Activated CD4-positive, alpha-beta T cell treated with anti-CD3 and anti-CD28 coated beads for 36 hours (primary cell): ENCODE data around the gene AP4E1. TPM values are rescaled to one million over a fixed set of nuclear protein-coding genes. Genes with fewer than 3 reads are reported as not detected.
A peak's percentile ranks its signal among the peaks of the same experiment; 100 is the strongest.
"Not testable (repeated sequence)": the region's sequence is repeated elsewhere in the genome, so short reads cannot be mapped to it uniquely, and the experiment has no call there.

Source experiments
- ATAC-seq: fragments of 200-7000 bp; cut with Tn5 transposase; one replicate; pipeline ENCODE4 v1.10.0; 2021; ENCODE audit warnings: mild to moderate bottlenecking, moderate library complexity
- CTCF ChIA-PET: fragments of 350-600 bp; sonication (Branson Sonifier 250); formaldehyde crosslinking; loops from one replicate; lab custom pipeline; 2021; ENCODE audit warnings: antibody characterized with exemption; lab: Charles Lee
- POLR2A ChIA-PET: fragments of 350-600 bp; sonication (Branson Sonifier 250); formaldehyde crosslinking; loops from one replicate; lab custom pipeline; 2021; ENCODE audit warnings: antibody characterized with exemption, inconsistent platforms; lab: Charles Lee
- DNase-seq: peaks from one replicate; pipeline ENCODE4 v3.0.0-alpha.2; 2020
- H3K27ac Mint-ChIP-seq: one replicate; pipeline ENCODE4 v1.8.0; 2021; ENCODE audit warnings: mixed read lengths
- H3K27me3 Mint-ChIP-seq: one replicate; pipeline ENCODE4 v1.8.0; 2021; ENCODE audit warnings: mixed read lengths
- H3K36me3 Mint-ChIP-seq: one replicate; pipeline ENCODE4 v1.8.0; 2021; ENCODE audit warnings: low read depth, mixed read lengths
- H3K4me1 Mint-ChIP-seq: one replicate; pipeline ENCODE4 v1.8.0; 2021; ENCODE audit warnings: mixed read lengths
- H3K4me3 Mint-ChIP-seq: one replicate; pipeline ENCODE4 v1.8.0; 2021; ENCODE audit warnings: mild to moderate bottlenecking, moderate library complexity, mixed read lengths
- H3K9me3 Mint-ChIP-seq: one replicate; pipeline ENCODE4 v1.8.0; 2021; ENCODE audit warnings: low read depth, mixed read lengths
- intact Hi-C, 2 experiments: fragments of 100-400 bp; cut with DNase I in 1 of 2; cut with micrococcal nuclease in 1 of 2; formaldehyde crosslinking; loops; one replicate each; pipeline versions ENCODE4 v1.14.2 to v1.15.1; 2022 to 2024; cut with DNase I, micrococcal nuclease
- total RNA-seq, 2 experiments: library from RNA; stranded (reverse); gene quantifications; one replicate each; pipeline ENCODE4 v1.2.3, GENCODE V29; 2021

Gene AP4E1
- total RNA-seq, 2 experiments from 2014 or later: 9.0 to 13.1 TPM

GRCh38 chr15:50886611-50887345, 21.7 kb upstream of the AP4E1 start:
- DNase-seq (no peak), ATAC-seq (no peak)
- Mint-ChIP-seq H3K27ac (no peak overlapping the region), H3K9me3 (peaks cover 6% of the 10 kb centered on the region), H3K4me1 (peaks cover 34% of the 10 kb centered on the region), H3K27me3 (no peaks in the 10 kb centered on the region), H3K4me3 (no peak overlapping the region), H3K36me3 (no peaks in the 10 kb centered on the region)
- ChIA-PET POLR2A (no interaction called here), CTCF (interaction anchor here (0.6 to 4.4 kb wide), 10 partner anchors 10 to 530 kb away, joined by 3 to 39 read pairs (median 4); no protein-coding TSS in a partner anchor)
- intact Hi-C loops: loop anchor here (1.0 to 10.0 kb wide), 6 partner anchors 21 to 642 kb away; no protein-coding TSS in a partner anchor

GRCh38 chr15:50888054-50888453, 20.4 kb upstream of the AP4E1 start:
- intact Hi-C loops: loop anchor here (5.0 to 10.0 kb wide), 4 partner anchors 323 to 643 kb away; no protein-coding TSS in a partner anchor
- Mint-ChIP-seq H3K9me3 (peaks cover 7% of the 10 kb centered on the region), H3K4me1 (peaks cover 29% of the 10 kb centered on the region), H3K27me3 (no peaks in the 10 kb centered on the region), H3K27ac (no peak overlapping the region), H3K36me3 (no peaks in the 10 kb centered on the region), H3K4me3 (no peak overlapping the region)
- DNase-seq (no peak), ATAC-seq (no peak)
- ChIA-PET CTCF (interaction anchor here (0.7 to 4.4 kb wide), 7 partner anchors 10 to 1112 kb away, joined by 3 to 39 read pairs (median 4); no protein-coding TSS in a partner anchor), POLR2A (no interaction called here)

- H3K4me3 Mint-ChIP-seq: no peak overlapping the region
- H3K9me3 Mint-ChIP-seq: peaks cover 11% of the 10 kb centered on the region
- no peaks in the 10 kb centered on the region for H3K27me3 Mint-ChIP-seq
- POLR2A ChIA-PET: no interaction called here
- H3K36me3 Mint-ChIP-seq: peaks cover 6% of the 10 kb centered on the region
- ATAC-seq: no peak
- peaks cover 16% of the 10 kb centered on the region for H3K4me1 Mint-ChIP-seq
- CTCF ChIA-PET: interaction anchor here (0.6 to 1.5 kb wide), 4 partner anchors 10 to 301 kb away, joined by 3 read pairs; no protein-coding TSS in a partner anchor
- DNase-seq: no peak
- H3K27ac Mint-ChIP-seq: no peak overlapping the region
- intact Hi-C loops: loop anchor here (5.0 to 10.0 kb wide), 4 partner anchors 325 to 645 kb away; no protein-coding TSS in a partner anchor
Measured at GRCh38 chr15:50889589-50889988, 18.9 kb upstream of the AP4E1 start.

- CTCF ChIA-PET: interaction anchor here (0.7 to 1.2 kb wide), 2 partner anchors 14 to 15 kb away, joined by 3 read pairs; no protein-coding TSS in a partner anchor
- H3K27me3 Mint-ChIP-seq: no peaks in the 10 kb centered on the region
- DNase-seq: no peak
- ATAC-seq: no peak
- no peak overlapping the region for H3K4me3 Mint-ChIP-seq
- POLR2A ChIA-PET: no interaction called here
- peaks cover 5% of the 10 kb centered on the region for H3K4me1 Mint-ChIP-seq
- intact Hi-C loops: no loop called here
- peaks cover 11% of the 10 kb centered on the region for H3K9me3 Mint-ChIP-seq
- H3K36me3 Mint-ChIP-seq: peaks cover 6% of the 10 kb centered on the region
- no peak overlapping the region for H3K27ac Mint-ChIP-seq
Measured at GRCh38 chr15:50890751-50891150, 17.7 kb upstream of the AP4E1 start.

GRCh38 chr15:50891159-50891558, 17.3 kb upstream of the AP4E1 start:
- CTCF ChIA-PET: no interaction called here

GRCh38 chr15:50893976-50894375, 14.5 kb upstream of the AP4E1 start:
- H3K27me3 Mint-ChIP-seq: no peaks in the 10 kb centered on the region
- intact Hi-C loops: no loop called here
- peaks cover 11% of the 10 kb centered on the region for H3K9me3 Mint-ChIP-seq
- ATAC-seq (no peak), DNase-seq (no peak)
- no peak overlapping the region for H3K27ac Mint-ChIP-seq
- no peak overlapping the region for H3K4me3 Mint-ChIP-seq
- H3K36me3 Mint-ChIP-seq: peaks cover 6% of the 10 kb centered on the region
- H3K4me1 Mint-ChIP-seq: peaks cover 2% of the 10 kb centered on the region
- CTCF ChIA-PET: no interaction called here
- POLR2A ChIA-PET: no interaction called here

More at GRCh38 chr15:50891159-50891558, 17.3 kb upstream of the AP4E1 start:
- H3K9me3 Mint-ChIP-seq: peaks cover 11% of the 10 kb centered on the region
- H3K27ac Mint-ChIP-seq: no peak overlapping the region
- peaks cover 1% of the 10 kb centered on the region for H3K4me1 Mint-ChIP-seq
- POLR2A ChIA-PET: no interaction called here
- no peak overlapping the region for H3K4me3 Mint-ChIP-seq
- H3K36me3 Mint-ChIP-seq: peaks cover 6% of the 10 kb centered on the region
- ATAC-seq (no peak), DNase-seq (no peak)
- intact Hi-C loops: no loop called here
- no peaks in the 10 kb centered on the region for H3K27me3 Mint-ChIP-seq

- DNase-seq, POLR2A ChIA-PET, H3K9me3 Mint-ChIP-seq, H3K27me3 Mint-ChIP-seq, H3K27ac Mint-ChIP-seq, H3K36me3 Mint-ChIP-seq, ATAC-seq, CTCF ChIA-PET, H3K4me1 Mint-ChIP-seq, H3K4me3 Mint-ChIP-seq: not testable (repeated sequence)
- intact Hi-C loops: loop anchor here (10.0 kb wide), 2 partner anchors 717 to 833 kb away; partner anchors contain the start of genes LYSMD2 (in 1 of the 2) and SLC27A2 (in 1 of the 2)
Measured at GRCh38 chr15:50901390-50901789, 7.1 kb upstream of the AP4E1 start.

- intact Hi-C loops: loop anchor here (10.0 kb wide), 2 partner anchors 719 to 831 kb away; partner anchors contain the start of genes LYSMD2 (in 1 of the 2) and SLC27A2 (in 1 of the 2)
- Mint-ChIP-seq H3K4me3 (no peak overlapping the region), H3K9me3 (no peaks in the 10 kb centered on the region), H3K27me3 (no peaks in the 10 kb centered on the region), H3K4me1 (peaks cover 14% of the 10 kb centered on the region), H3K36me3 (peaks cover 6% of the 10 kb centered on the region), H3K27ac (no peak overlapping the region)
- ATAC-seq: no peak
- no peak for DNase-seq
- ChIA-PET CTCF (interaction anchor here (1.4 to 2.1 kb wide), 3 partner anchors 14 to 24 kb away, joined by 3 to 7 read pairs (median 6); no protein-coding TSS in a partner anchor), POLR2A (no interaction called here)
Measured at GRCh38 chr15:50904211-50904610, 4.3 kb upstream of the AP4E1 start.

GRCh38 chr15:50905055-50905454, 3.4 kb upstream of the AP4E1 start:
- Mint-ChIP-seq H3K4me1 (peaks cover 16% of the 10 kb centered on the region), H3K27me3 (no peaks in the 10 kb centered on the region), H3K27ac (no peak overlapping the region), H3K9me3 (no peaks in the 10 kb centered on the region), H3K36me3 (peaks cover 6% of the 10 kb centered on the region), H3K4me3 (no peak overlapping the region)
- DNase-seq (no peak), ATAC-seq (no peak)
- ChIA-PET POLR2A (interaction anchor here (0.6 kb wide), 2 partner anchors 141 to 550 kb away, joined by 3 to 4 read pairs; no protein-coding TSS in a partner anchor), CTCF (interaction anchor here (0.6 to 2.1 kb wide), 7 partner anchors 15 to 58 kb away, joined by 3 to 7 read pairs (median 3); no protein-coding TSS in a partner anchor)
- intact Hi-C loops: loop anchor here (5.0 to 10.0 kb wide), 7 partner anchors 343 to 1748 kb away; partner anchors contain the start of genes SLC27A2 (in 2 of the 2), COPS2 (in 1 of the 2), DTWD1 (in 1 of the 2) and FAM227B (in 1 of the 2)

GRCh38 chr15:50906954-50907600, 1.4 kb upstream of the AP4E1 start:
- Mint-ChIP-seq H3K36me3 (peaks cover 12% of the 10 kb centered on the region), H3K27me3 (no peaks in the 10 kb centered on the region), H3K4me1 (peaks cover 24% of the 10 kb centered on the region), H3K9me3 (no peaks in the 10 kb centered on the region), H3K4me3 (peak overlapping the region; percentile 87), H3K27ac (peak overlapping the region; percentile 97)
- ChIA-PET CTCF (interaction anchor here (0.6 to 2.3 kb wide), 12 partner anchors 15 to 232 kb away, joined by 3 to 6 read pairs (median 3); no protein-coding TSS in a partner anchor), POLR2A (interaction anchor here (0.6 to 1.5 kb wide), 4 partner anchors 30 to 553 kb away, joined by 3 to 10 read pairs (median 4); partner anchors contain the start of genes SPPL2A and TRPM7)
- DNase-seq (peak; percentile 91), ATAC-seq (peak; percentile 74)
- intact Hi-C loops: loop anchor here (1.0 to 10.0 kb wide), 18 partner anchors 21 to 1752 kb away; partner anchors contain the start of genes COPS2 (in 2 of the 2), SLC27A2 (in 2 of the 2), SPPL2A (in 2 of the 2) and DTWD1 (in 1 of the 2)
